A673 (cell line): ENCODE data around the gene CLSTN1. TPM values are rescaled to one million over a fixed set of nuclear protein-coding genes. Genes with fewer than 3 reads are reported as not detected.

Experiments used
- BruUV-seq: library from RNA; stranded (reverse); fragments of 400-500 nt; replicated peaks from 2 replicates; lab custom pipeline; 2021; lab: Mats Ljungman, UMichigan
- CTCF ChIA-PET: fragments of 300-600 bp; sonication (Branson Sonifier 250); formaldehyde crosslinking; loops from one replicate; lab custom pipeline; 2022; ENCODE audit warnings: antibody characterized with exemption; lab: Charles Lee
- POLR2A ChIA-PET: fragments of 300-600 bp; sonication (Branson Sonifier 250); formaldehyde crosslinking; loops from one replicate; lab custom pipeline; 2022; ENCODE audit warnings: antibody characterized with exemption; ENCODE audit not compliant: low non-redundant PET; lab: Charles Lee
- DNase-seq: peaks from one replicate; pipeline ENCODE4 v3.0.0-alpha.2; 2015; ENCODE audit warnings: low spot score
- H3K27ac ChIP-seq: fragments of 200-600 bp; sonication (generic); 2 replicates; pipeline ENCODE4 v1.5.1; 2016; ENCODE audit warnings: mixed run types, low read depth, mild to moderate bottlenecking, mixed read lengths, antibody characterized with exemption, low read length; ENCODE audit not compliant: poor library complexity, severe bottlenecking
- H3K27me3 ChIP-seq: fragments of 200-600 bp; sonication (generic); replicated peaks from 2 replicates; pipeline ENCODE4 v1.6.1; 2017; ENCODE audit warnings: mixed run types, low read depth, mild to moderate bottlenecking, mixed read lengths, antibody characterized with exemption, low read length; ENCODE audit not compliant: insufficient read depth, poor library complexity
- H3K36me3 ChIP-seq: fragments of 200-600 bp; sonication (generic); 2 replicates; pipeline ENCODE4 v1.6.1; 2016; ENCODE audit warnings: mixed run types, mild to moderate bottlenecking, mixed read lengths, antibody characterized with exemption, low read length; ENCODE audit not compliant: insufficient read depth, poor library complexity, severe bottlenecking
- H3K4me1 ChIP-seq: fragments of 200-600 bp; sonication (generic); 2 replicates; pipeline ENCODE4 v1.6.1; 2017; ENCODE audit warnings: mixed run types, mild to moderate bottlenecking, mixed read lengths, antibody characterized with exemption, low read length; ENCODE audit not compliant: insufficient read depth, poor library complexity, severe bottlenecking
- H3K4me3 ChIP-seq: fragments of 200-600 bp; sonication (generic); 2 replicates; pipeline ENCODE4 v1.5.1; 2016; ENCODE audit warnings: low read depth, mixed run types, mild to moderate bottlenecking, mixed read lengths, low read length; ENCODE audit not compliant: poor library complexity, severe bottlenecking
- H3K9me3 ChIP-seq: fragments of 200-600 bp; sonication (generic); 2 replicates; pipeline ENCODE4 v1.6.1; 2016; ENCODE audit warnings: mixed run types, low read depth, mild to moderate bottlenecking, mixed read lengths, antibody characterized with exemption, low read length; ENCODE audit not compliant: poor library complexity, severe bottlenecking
- CTCF ChIP-seq: fragments of 300-800, 200-600 bp; sonication (generic); conservative IDR thresholded peaks from 2 replicates; pipeline ENCODE4 v1.5.1; 2017; ENCODE audit warnings: low read depth, mild to moderate bottlenecking, antibody characterized with exemption, low read length, moderate library complexity, mixed read lengths
- EZH2 ChIP-seq: fragments of 200-600 bp; sonication (generic); IDR thresholded peaks from 2 replicates; pipeline ENCODE4 v1.6.1; 2017; ENCODE audit warnings: borderline replicate concordance, low read depth, mild to moderate bottlenecking, mixed read lengths, antibody characterized with exemption, low read length; ENCODE audit not compliant: poor library complexity, severe bottlenecking
- intact Hi-C: fragments of 100-400 bp; cut with micrococcal nuclease; formaldehyde crosslinking; loops from one replicate; pipeline ENCODE4 v1.10.0; 2022; ENCODE audit not compliant: unreplicated experiment
- total RNA-seq: library from RNA; stranded (reverse); gene quantifications from 2 replicates; pipeline ENCODE4 v1.2.3, GENCODE V29; 2021

Gene CLSTN1
- total RNA-seq, 1 experiment from 2014 or later, result 77.4 TPM

GRCh38 chr1:9761855-9762254 lies 61.9 kb downstream of the CLSTN1 start:
- DNase-seq, result no peak
- H3K27me3 ChIP-seq, result no peaks in the 10 kb centered on the region
- no peaks in the 10 kb centered on the region for H3K36me3 ChIP-seq
- ChIA-PET CTCF (no interaction called here), POLR2A (no interaction called here)
- intact Hi-C loops, result no loop called here
- no TSS peak for BruUV-seq
- TF ChIP-seq CTCF (no peak), EZH2 (no peak)
- no peak overlapping the region for H3K4me3 ChIP-seq
- H3K9me3 ChIP-seq, result no peaks in the 10 kb centered on the region
- H3K27ac ChIP-seq, result no peak overlapping the region
- no peaks in the 10 kb centered on the region for H3K4me1 ChIP-seq

GRCh38 chr1:9760824-9761223 lies 62.9 kb downstream of the CLSTN1 start:
- POLR2A ChIA-PET, result no interaction called here
- Histone ChIP-seq H3K36me3 (no peaks in the 10 kb centered on the region), H3K4me3 (no peak overlapping the region), H3K27ac (no peak overlapping the region), H3K4me1 (no peaks in the 10 kb centered on the region), H3K9me3 (no peaks in the 10 kb centered on the region), H3K27me3 (no peaks in the 10 kb centered on the region)
- CTCF ChIA-PET, result no interaction called here
- intact Hi-C loops, result no loop called here
- DNase-seq, result no peak
- BruUV-seq, result no TSS peak
- no peak for TF ChIP-seq EZH2
- no peak for TF ChIP-seq CTCF

GRCh38 chr1:9759939-9760338 lies 63.8 kb downstream of the CLSTN1 start:
- Histone ChIP-seq H3K4me3 (no peak overlapping the region), H3K4me1 (no peaks in the 10 kb centered on the region), H3K9me3 (no peaks in the 10 kb centered on the region), H3K27ac (no peak overlapping the region), H3K27me3 (no peaks in the 10 kb centered on the region), H3K36me3 (no peaks in the 10 kb centered on the region)
- no TSS peak for BruUV-seq
- CTCF ChIA-PET, result no interaction called here
- intact Hi-C loops, result no loop called here
- POLR2A ChIA-PET, result no interaction called here
- TF ChIP-seq EZH2, result no peak
- TF ChIP-seq CTCF, result no peak
- no peak for DNase-seq
